Measurements from ENCODE around the gene C16orf86. TPM values are rescaled to one million over a fixed set of nuclear protein-coding genes. Genes with fewer than 3 reads are reported as not detected.

The C16orf86 gene
- total RNA-seq, 1 experiment from 2014 or later: 0.65 TPM

- intact Hi-C loops (cut with micrococcal nuclease): no loop called here
- CTCF ChIA-PET: interaction anchor here (1.0 to 1.7 kb wide), 4 partner anchors 29 to 181 kb away, joined by 3 to 4 read pairs (median 4); no protein-coding TSS in a partner anchor
- BruUV-seq (replicated peaks): no TSS peak
Observed at GRCh38 chr16:67702130-67702529, 35.5 kb downstream of the C16orf86 start.

GRCh38 chr16:67703626-67704025 is 37.0 kb downstream of the C16orf86 start:
- H3K36me3 Mint-ChIP-seq (ENCODE audit: insufficient read depth, unreplicated experiment): peaks cover 6% of the 10 kb centered on the region
- H3K27me3 Mint-ChIP-seq (ENCODE audit: insufficient read depth, unreplicated experiment): no peaks in the 10 kb centered on the region
- ChIA-PET CTCF (no interaction called here), POLR2A (no interaction called here)
- TF ChIP-seq CTCF (IDR thresholded peaks at IDR 0.05; ENCODE audit: unreplicated experiment): no peak
- no peak overlapping the region for H3K27ac Mint-ChIP-seq (ENCODE audit: low read depth, unreplicated experiment)
- DNase-seq (ENCODE audit: unreplicated experiment): no peak
- H3K9me3 Mint-ChIP-seq (ENCODE audit: unreplicated experiment): no peaks in the 10 kb centered on the region
- peaks cover 9% of the 10 kb centered on the region for H3K4me1 Mint-ChIP-seq (ENCODE audit: insufficient read depth, unreplicated experiment)
- no TSS peak for BruUV-seq (replicated peaks)
- no peak overlapping the region for H3K4me3 Mint-ChIP-seq (ENCODE audit: unreplicated experiment)
- intact Hi-C loops (cut with micrococcal nuclease): no loop called here

More at GRCh38 chr16:67702130-67702529, 35.5 kb downstream of the C16orf86 start:
- peaks cover 6% of the 10 kb centered on the region for H3K4me1 Mint-ChIP-seq (ENCODE audit: insufficient read depth, unreplicated experiment)
- POLR2A ChIA-PET: interaction anchor here (0.8 kb wide), 1 partner anchor 17 kb away, joined by 4 read pairs; the partner anchor contains the start of gene GFOD2
- no peaks in the 10 kb centered on the region for H3K9me3 Mint-ChIP-seq (ENCODE audit: unreplicated experiment)
- no peak overlapping the region for H3K27ac Mint-ChIP-seq (ENCODE audit: low read depth, unreplicated experiment)
- no peak for TF ChIP-seq CTCF (IDR thresholded peaks at IDR 0.05; ENCODE audit: unreplicated experiment)
- DNase-seq (ENCODE audit: unreplicated experiment): no peak
- no peak overlapping the region for H3K4me3 Mint-ChIP-seq (ENCODE audit: unreplicated experiment)
- H3K27me3 Mint-ChIP-seq (ENCODE audit: insufficient read depth, unreplicated experiment): no peaks in the 10 kb centered on the region
- H3K36me3 Mint-ChIP-seq (ENCODE audit: insufficient read depth, unreplicated experiment): peaks cover 18% of the 10 kb centered on the region

- DNase-seq (ENCODE audit: unreplicated experiment): no peak
- no peaks in the 10 kb centered on the region for H3K27me3 Mint-ChIP-seq (ENCODE audit: insufficient read depth, unreplicated experiment)
- POLR2A ChIA-PET: interaction anchor here (1.1 to 1.3 kb wide), 2 partner anchors 13 to 44 kb away, joined by 3 read pairs; partner anchors contain the start of gene ACD
- no TSS peak for BruUV-seq (replicated peaks)
- no peaks in the 10 kb centered on the region for H3K9me3 Mint-ChIP-seq (ENCODE audit: unreplicated experiment)
- no peak overlapping the region for H3K27ac Mint-ChIP-seq (ENCODE audit: low read depth, unreplicated experiment)
- no peak for TF ChIP-seq CTCF (IDR thresholded peaks at IDR 0.05; ENCODE audit: unreplicated experiment)
- intact Hi-C loops (cut with micrococcal nuclease): no loop called here
- H3K4me3 Mint-ChIP-seq (ENCODE audit: unreplicated experiment): no peak overlapping the region
- H3K4me1 Mint-ChIP-seq (ENCODE audit: insufficient read depth, unreplicated experiment): peaks cover 12% of the 10 kb centered on the region
- CTCF ChIA-PET: no interaction called here
- peaks cover 6% of the 10 kb centered on the region for H3K36me3 Mint-ChIP-seq (ENCODE audit: insufficient read depth, unreplicated experiment)
Observed at GRCh38 chr16:67704110-67704509, 37.5 kb downstream of the C16orf86 start.

GRCh38 chr16:67707210-67707609 is 40.6 kb downstream of the C16orf86 start:
- Mint-ChIP-seq H3K4me1 (ENCODE audit: insufficient read depth, unreplicated experiment) (peaks cover 25% of the 10 kb centered on the region), H3K9me3 (ENCODE audit: unreplicated experiment) (no peaks in the 10 kb centered on the region), H3K27ac (ENCODE audit: low read depth, unreplicated experiment) (no peak overlapping the region), H3K27me3 (ENCODE audit: insufficient read depth, unreplicated experiment) (no peaks in the 10 kb centered on the region), H3K36me3 (ENCODE audit: insufficient read depth, unreplicated experiment) (no peaks in the 10 kb centered on the region), H3K4me3 (ENCODE audit: unreplicated experiment) (no peak overlapping the region)
- TF ChIP-seq CTCF (IDR thresholded peaks at IDR 0.05; ENCODE audit: unreplicated experiment): no peak
- DNase-seq (ENCODE audit: unreplicated experiment): no peak
- CTCF ChIA-PET: interaction anchor here (0.7 kb wide), 1 partner anchor 92 kb away, joined by 5 read pairs; no protein-coding TSS in a partner anchor
- intact Hi-C loops (cut with micrococcal nuclease): no loop called here
- POLR2A ChIA-PET: interaction anchor here (1.3 kb wide), 1 partner anchor 12 kb away, joined by 6 read pairs; the partner anchor contains the start of gene GFOD2
- no TSS peak for BruUV-seq (replicated peaks)
